KBM-7 (cell line): ENCODE results near the gene LINC00237.

Source experiments
- DNase-seq: peaks from one replicate; pipeline ENCODE4 v3.0.0-alpha.2; 2015
- in situ Hi-C: fragments of 300-500 bp; cut with MboI; formaldehyde crosslinking; loops from 2 replicates; pipeline ENCODE4 v1.14.3; 2020; ENCODE audit warnings: low sequenced_read_pairs, low pct_unique_long_range_greater_than_20kb, mixed read lengths

LINC00237 gene

DNA sequence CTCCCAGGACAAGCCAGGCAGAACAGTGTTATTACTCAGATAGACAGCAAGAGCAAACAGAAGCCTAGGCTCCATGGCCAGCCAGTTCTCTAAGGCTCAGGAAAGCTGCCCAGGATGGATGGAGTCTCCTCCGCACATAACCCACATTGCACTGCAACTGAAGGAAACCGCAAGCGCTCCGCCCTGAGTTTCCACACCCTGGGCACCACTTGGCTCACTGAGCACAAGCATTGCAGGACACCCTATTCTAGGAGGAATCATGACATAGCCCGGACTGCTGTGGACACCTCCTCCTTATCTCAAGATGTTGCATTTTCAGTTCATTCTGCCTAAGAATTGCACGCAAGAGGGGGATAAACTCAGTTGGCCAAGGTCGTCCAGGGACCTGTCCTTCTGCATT, 42.9 kb downstream of the LINC00237 start:
- in situ Hi-C loops: loop anchor here (25.0 kb wide), 1 partner anchor 524 kb away; no protein-coding TSS in a partner anchor
- DNase-seq: no peak

DNA sequence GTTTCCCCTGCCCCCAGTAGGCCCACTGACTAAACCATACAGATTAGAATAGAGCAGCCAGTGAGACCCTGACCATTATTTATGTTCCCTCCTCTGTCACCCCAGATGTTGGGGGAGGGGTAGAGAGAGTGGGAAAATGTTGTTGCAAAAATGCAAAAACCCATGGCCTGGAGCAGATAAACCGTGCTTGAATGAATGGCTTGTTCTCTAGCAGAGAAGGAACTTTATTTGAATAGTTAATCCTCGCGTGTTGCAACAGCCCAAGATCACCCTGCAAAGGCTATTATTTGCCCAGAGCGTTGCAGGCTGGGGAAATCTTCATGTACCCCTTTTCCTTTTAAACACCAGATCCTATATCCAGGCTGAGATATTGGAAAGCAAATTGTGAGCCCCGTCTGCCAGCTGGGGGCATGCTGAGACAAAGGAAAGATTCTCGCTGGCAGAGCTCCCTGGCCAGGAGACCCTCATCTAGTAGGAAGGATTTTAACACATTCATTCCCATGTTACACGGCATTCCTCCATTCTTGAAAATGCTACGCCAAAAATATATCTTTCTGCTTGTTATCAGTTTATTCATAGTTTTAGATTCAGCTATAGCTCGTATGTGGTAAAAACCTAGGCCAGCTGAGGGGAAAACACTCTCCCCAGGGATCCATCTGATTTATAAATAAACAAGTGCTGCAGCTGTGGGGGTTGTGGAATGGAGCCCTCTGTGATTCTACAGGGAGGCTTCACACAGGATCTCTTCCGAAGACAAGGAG, 53.0 kb downstream of the LINC00237 start:
- in situ Hi-C loops: loop anchor here (25.0 kb wide), 1 partner anchor 534 kb away; no protein-coding TSS in a partner anchor
- DNase-seq: no peak

DNA sequence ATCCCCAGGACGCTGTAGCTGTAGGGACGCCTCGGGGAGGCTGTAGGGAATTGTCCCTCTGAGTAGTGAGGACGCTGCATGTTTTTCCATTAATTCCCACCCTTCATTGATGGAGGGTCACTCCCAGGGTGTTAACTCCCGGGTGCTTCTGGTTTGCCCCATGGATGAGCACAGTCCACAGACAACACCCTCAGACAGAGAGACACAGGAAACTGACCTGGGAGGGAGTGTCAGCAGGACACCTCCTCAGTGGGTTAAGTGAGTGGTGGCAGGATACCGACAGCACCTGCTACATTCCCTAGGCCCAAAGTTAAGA, 53.5 kb downstream of the LINC00237 start:
- DNase-seq: no peak
- in situ Hi-C loops: loop anchor here (25.0 kb wide), 1 partner anchor 535 kb away; no protein-coding TSS in a partner anchor

DNA sequence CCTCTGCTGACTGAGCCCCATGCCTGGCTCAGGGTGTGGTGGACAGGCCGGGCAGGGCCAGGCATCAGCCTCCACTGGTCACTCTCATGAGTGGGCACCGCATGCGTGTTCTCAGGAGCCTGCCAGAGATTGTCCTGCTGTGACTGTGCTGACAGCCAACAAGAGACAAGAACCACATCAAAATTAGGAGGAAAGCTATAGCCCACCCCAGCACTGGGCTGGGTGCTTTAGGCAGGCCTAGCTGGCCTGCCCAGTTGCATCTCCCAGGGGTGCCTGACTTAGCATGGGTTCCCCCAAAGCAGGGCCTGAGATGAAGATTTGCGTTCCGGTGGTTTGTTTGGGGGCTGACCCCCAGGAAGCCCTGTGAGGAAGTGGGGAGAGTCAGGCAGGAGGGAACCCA, 53.9 kb downstream of the LINC00237 start:
- in situ Hi-C loops: loop anchor here (25.0 kb wide), 1 partner anchor 535 kb away; no protein-coding TSS in a partner anchor
- DNase-seq: no peak

DNA sequence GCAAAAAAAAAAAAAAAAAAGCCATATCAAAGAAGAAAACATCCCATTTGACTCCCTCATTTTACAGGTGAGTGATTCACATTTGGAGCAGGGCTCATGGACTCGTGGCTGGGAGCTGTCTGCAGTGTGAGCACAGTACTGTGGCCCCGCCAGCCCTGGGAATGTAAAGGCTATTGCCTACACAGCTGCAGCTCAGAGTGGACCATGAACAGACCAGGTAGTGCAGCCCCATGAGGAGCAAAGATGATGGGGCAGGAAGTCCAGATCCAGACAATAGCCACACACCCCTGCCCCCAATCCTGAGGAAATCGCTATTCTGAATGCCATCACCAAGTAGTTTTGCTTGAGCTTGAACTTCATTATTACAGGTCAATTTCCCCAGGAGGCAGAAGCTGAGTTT, 55.4 kb downstream of the LINC00237 start:
- no peak for DNase-seq
- in situ Hi-C loops: loop anchor here (25.0 kb wide), 1 partner anchor 537 kb away; no protein-coding TSS in a partner anchor

DNA sequence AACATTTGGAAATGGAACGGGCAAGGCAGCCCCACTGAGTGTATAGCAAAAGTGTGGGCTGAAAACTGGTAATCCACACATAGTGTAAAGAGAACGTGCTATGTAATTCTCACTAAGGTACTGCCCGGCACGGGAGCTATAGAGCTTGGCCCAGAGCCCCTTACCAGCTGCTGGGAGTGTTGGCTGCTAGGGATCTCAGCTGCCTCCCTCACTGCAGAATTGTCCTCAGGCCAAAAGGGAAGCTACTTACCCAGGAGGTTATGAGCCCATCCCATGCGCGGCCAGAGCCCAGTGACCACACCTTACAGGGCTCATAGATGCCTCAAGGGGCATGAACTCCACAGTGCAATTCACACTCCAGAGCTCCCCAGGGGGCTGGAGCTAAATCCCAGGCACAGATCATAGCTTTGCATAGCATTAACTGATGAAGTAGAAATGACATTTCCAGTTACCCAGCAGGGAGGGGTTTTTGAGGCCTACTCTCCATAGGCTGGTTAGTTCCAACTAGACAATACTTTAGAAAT, 56.8 kb downstream of the LINC00237 start:
- in situ Hi-C loops: loop anchor here (25.0 kb wide), 1 partner anchor 112 kb away; no protein-coding TSS in a partner anchor
- DNase-seq: no peak

DNA sequence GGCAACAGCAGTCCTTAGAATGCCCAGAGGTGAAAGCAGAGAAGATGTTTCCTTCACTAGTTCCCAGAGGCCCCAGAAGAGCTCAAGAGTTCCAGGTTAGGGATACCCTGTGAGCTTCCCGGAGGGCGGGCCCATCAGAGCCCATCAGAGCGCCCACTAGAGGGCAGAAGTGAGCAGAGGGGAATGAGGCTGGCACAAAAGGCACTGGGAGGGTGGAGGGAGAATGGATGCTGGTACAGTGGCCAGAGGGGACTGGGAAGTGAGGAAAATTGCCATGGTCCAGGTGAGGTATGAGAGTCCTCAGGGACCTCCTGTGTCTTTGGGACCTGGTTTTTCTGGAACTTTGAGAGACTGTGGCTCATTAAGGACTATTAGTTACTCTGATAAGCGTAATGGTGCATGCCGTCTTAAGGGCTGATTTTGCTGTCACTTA, 57.3 kb downstream of the LINC00237 start:
- in situ Hi-C loops: loop anchor here (25.0 kb wide), 1 partner anchor 112 kb away; no protein-coding TSS in a partner anchor
- DNase-seq: peak; percentile 57

DNA sequence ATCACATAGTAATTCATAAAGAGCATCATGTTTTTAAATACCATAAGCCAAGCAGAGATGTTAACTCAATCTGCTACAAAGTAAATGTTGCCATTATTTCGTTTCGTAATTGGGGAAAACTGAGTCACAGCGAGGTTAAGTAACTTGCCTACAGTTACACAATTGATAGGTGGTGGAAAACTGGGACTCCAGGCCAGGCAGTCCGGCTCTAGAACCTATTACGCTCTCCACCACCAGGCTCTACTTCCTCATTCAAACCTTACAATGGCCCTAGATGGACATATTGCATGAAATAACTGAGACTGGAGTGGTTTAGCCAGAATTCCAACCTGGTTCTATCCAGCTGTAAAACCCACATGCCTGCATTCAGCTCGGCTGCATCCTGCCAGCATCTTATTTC, 58.2 kb downstream of the LINC00237 start:
- DNase-seq: no peak
- in situ Hi-C loops: loop anchor here (25.0 kb wide), 1 partner anchor 111 kb away; no protein-coding TSS in a partner anchor

DNA sequence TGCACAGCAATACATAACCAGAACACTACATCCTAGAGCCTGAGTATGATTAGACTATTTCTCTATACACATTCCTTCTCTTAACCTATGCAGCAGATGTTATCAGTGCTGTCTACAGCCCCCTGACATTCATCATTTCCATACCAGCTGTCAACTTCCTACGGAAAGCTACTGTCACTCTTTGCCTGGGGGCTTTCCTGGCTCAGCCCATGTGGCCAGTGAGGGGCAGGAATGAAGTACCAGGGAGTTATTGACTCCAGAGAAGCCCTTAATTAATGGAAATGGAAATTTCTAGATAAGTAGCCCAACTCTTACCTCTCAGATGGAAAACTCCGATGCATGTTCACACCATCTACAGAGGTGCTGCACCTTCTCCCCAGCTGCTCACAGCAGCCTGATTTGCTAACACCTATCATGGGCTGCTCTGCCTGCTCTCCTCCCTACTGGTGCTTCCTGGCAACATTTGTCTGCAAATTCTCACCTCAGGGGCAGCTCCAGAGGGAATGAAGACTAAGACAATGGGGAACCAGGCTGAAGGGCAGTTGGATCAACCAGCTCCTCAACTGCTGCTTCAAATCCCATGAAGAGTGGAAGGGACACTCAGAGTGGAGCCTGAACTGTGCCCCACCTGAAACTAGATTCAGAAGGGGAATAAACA, 59.6 kb downstream of the LINC00237 start:
- in situ Hi-C loops: loop anchor here (25.0 kb wide), 1 partner anchor 109 kb away; no protein-coding TSS in a partner anchor
- DNase-seq: no peak
